Measurements from ENCODE around the gene CDH15. TPM values are rescaled to one million over a fixed set of nuclear protein-coding genes. Genes with fewer than 3 reads are reported as not detected.

CDH15 gene
- total and polyA plus RNA-seq, 2 of the 13 experiments (the other 11 are each of a cell fraction or from before 2014, with no cell fraction given), result 0.74 to 2.2 TPM

GRCh38 chr16:89194340-89195311, 23.1 kb downstream of the CDH15 start (continued):
- TF ChIP-seq ZHX1 (CRISPR knock-in tag; IDR thresholded peaks at IDR 0.05; ENCODE audit: low read depth), result 0 out of 2 replicates have a peak, but pooled peaks have one; percentile 61
- TF ChIP-seq POLR2A (IDR thresholded peaks at IDR 0.05; ENCODE audit: insufficient read depth in 1 of 2, low read depth in 2 of 2, low read length in 2 of 2), result peak in 1 of 2 experiments; percentile 37; a peak in 1 of 4 replicates
- TF ChIP-seq PAF1 (CRISPR knock-in tag; IDR thresholded peaks at IDR 0.05), result 0 out of 2 replicates have a peak, but pooled peaks have one; percentile 13
- peak; percentile 72 for TF ChIP-seq RBFOX2 (IDR thresholded peaks at IDR 0.05; ENCODE audit: low read depth, low read length)
- 0 out of 2 replicates have a peak, but pooled peaks have one; percentile 28 for TF ChIP-seq PCBP1 (IDR thresholded peaks at IDR 0.05; ENCODE audit: borderline replicate concordance, low read depth, low read length)
- TF ChIP-seq POLR2G (IDR thresholded peaks at IDR 0.05; ENCODE audit: low read depth, low read length), result peak; percentile 69
- no peak for TF ChIP-seq ZMAT3 (CRISPR knock-in tag; conservative IDR thresholded peaks at IDR 0.05)
- TF ChIP-seq THYN1 (CRISPR knock-in tag; IDR thresholded peaks at IDR 0.05; ENCODE audit: borderline replicate concordance, low read depth), result no peak
- peak; percentile 37; the same call in 1 of the 2 replicates for TF ChIP-seq ZC3H13 (CRISPR knock-in tag; IDR thresholded peaks at IDR 0.05)
- 0 out of 2 replicates have a peak, but pooled peaks have one; percentile 22 for TF ChIP-seq ZFYVE20 (CRISPR knock-in tag; IDR thresholded peaks at IDR 0.05; ENCODE audit: borderline replicate concordance, low read depth)
- 0 out of 2 replicates have a peak, but pooled peaks have one; percentile 6 for TF ChIP-seq AKAP8 (CRISPR knock-in tag; IDR thresholded peaks at IDR 0.05)
- TF ChIP-seq ZNF672 (CRISPR knock-in tag; IDR thresholded peaks at IDR 0.05), result no peak
- no peak for TF ChIP-seq SOX6 (IDR thresholded peaks at IDR 0.05)
- 0 out of 2 replicates have a peak, but pooled peaks have one; percentile 13 for TF ChIP-seq SOX6 (CRISPR knock-in tag; IDR thresholded peaks at IDR 0.05)
- no peak for TF ChIP-seq ZKSCAN5 (CRISPR knock-in tag; IDR thresholded peaks at IDR 0.05)
- TF ChIP-seq AGO1 (IDR thresholded peaks at IDR 0.05; ENCODE audit: low read depth, low read length, poor library complexity, severe bottlenecking), result peak; percentile 4
- TF ChIP-seq ZNF530 (CRISPR knock-in tag; IDR thresholded peaks at IDR 0.05; ENCODE audit: low read depth), result no peak
- TF ChIP-seq ZNF768 (CRISPR knock-in tag; IDR thresholded peaks at IDR 0.05), result peak; percentile 7; the same call in 1 of the 2 replicates
- TF ChIP-seq ZBTB10 (CRISPR knock-in tag; IDR thresholded peaks at IDR 0.05; ENCODE audit: borderline replicate concordance), result no peak
- TF ChIP-seq ZNF556 (CRISPR knock-in tag; IDR thresholded peaks at IDR 0.05; ENCODE audit: borderline replicate concordance), result no peak
- no peak for TF ChIP-seq SALL2 (CRISPR knock-in tag; IDR thresholded peaks at IDR 0.05)
- TF ChIP-seq RBM22 (optimal IDR thresholded peaks at IDR 0.05; ENCODE audit: low read length), result peak; percentile 19
